Breast epithelium (tissue), 4 donors: Measurements from ENCODE around the gene ATP1A1. TPM values are rescaled to one million over a fixed set of nuclear protein-coding genes. Genes with fewer than 3 reads are reported as not detected.

Source experiments
- DNase-seq, 2 donors: peaks; one replicate each; pipeline ENCODE4 v3.0.0-alpha.2; 2019; ENCODE audit warnings: low spot score in 2 of 2
- H3K27ac ChIP-seq, 2 donors: fragments of 200-600 bp; sonication (generic) in 1 of 2; one replicate each; pipeline ENCODE4 v1.5.1; 2016 to 2019; ENCODE audit warnings: mild to moderate bottlenecking in 1 of 2
- H3K27me3 ChIP-seq, 2 donors: fragments of 200-600 bp; sonication (generic) in 1 of 2; one replicate each; pipeline versions ENCODE4 v1.5.1 to v1.6.0; 2017 to 2019; ENCODE audit warnings: control low read depth in 1 of 2, mild to moderate bottlenecking in 1 of 2
- H3K36me3 ChIP-seq: fragments of 200-600 bp; one replicate; pipeline ENCODE4 v1.5.1; 2019
- H3K4me1 ChIP-seq, 2 donors: fragments of 200-600 bp; sonication (generic); one replicate each; pipeline ENCODE4 v1.5.1; 2016 to 2019; ENCODE audit warnings: control low read depth in 1 of 2
- H3K4me3 ChIP-seq, 3 donors: fragments of 200-600 bp; sonication (generic); 1 replicate in 2 of 3; 2 replicates in 1 of 3; pipeline ENCODE4 v1.5.1; 2016 to 2019; ENCODE audit warnings: mild to moderate bottlenecking in 3 of 3, moderate library complexity in 2 of 3
- H3K9me3 ChIP-seq, 2 donors: fragments of 200-600 bp; sonication (generic) in 1 of 2; one replicate each; pipeline ENCODE4 v1.5.1; 2016 to 2019; ENCODE audit warnings: control low read depth in 1 of 2
- CTCF ChIP-seq, 3 donors: fragments of 450-650 bp; IDR thresholded peaks; one replicate each; pipeline ENCODE4 v1.5.1; 2016 to 2017; ENCODE audit warnings: antibody characterized with exemption in 3 of 3, mild to moderate bottlenecking in 3 of 3, moderate library complexity in 3 of 3
- POLR2A ChIP-seq: fragments of 450-650 bp; IDR thresholded peaks from one replicate; pipeline ENCODE4 v1.6.1; 2016; ENCODE audit warnings: antibody characterized with exemption, mild to moderate bottlenecking, moderate library complexity
- POLR2AphosphoS5 ChIP-seq, 3 donors: sonication (generic); formaldehyde crosslinking; IDR thresholded peaks; one replicate each; pipeline ENCODE4 v1.6.1; 2017; ENCODE audit warnings: antibody characterized with exemption in 3 of 3
- intact Hi-C: fragments of 100-400 bp; cut with DNase I; formaldehyde crosslinking; loops from one replicate; pipeline ENCODE4 v1.15.1; 2023; ENCODE audit warnings: low total_unique reads
- total RNA-seq, 3 donors: library from RNA; depleted of rRNA; stranded (reverse); fragments of >200 nt; gene quantifications; one replicate each; pipeline ENCODE4 v1.1.0, GENCODE V29; 2016

ATP1A1 gene
- total RNA-seq, 3 donors from 2014 or later: 235 to 423 (median 331) TPM

- intact Hi-C loops: no loop called here
- H3K27me3 ChIP-seq: no peaks in the 10 kb centered on the region
Measured at GRCh38 chr1:116340506-116341231, 32.4 kb upstream of the ATP1A1 start.

GRCh38 chr1:116343019-116343418, 30.0 kb upstream of the ATP1A1 start:
- H3K4me1 ChIP-seq: no peaks in the 10 kb centered on the region
- intact Hi-C loops: no loop called here
- DNase-seq: no peak
- no peak overlapping the region for H3K27ac ChIP-seq
- TF ChIP-seq POLR2A (no peak), POLR2AphosphoS5 (IDR thresholded peaks at IDR 0.05) (no peak), CTCF (IDR thresholded peaks at IDR 0.05) (no peak)
- no peaks in the 10 kb centered on the region for H3K27me3 ChIP-seq
- no peak overlapping the region for H3K4me3 ChIP-seq
- H3K9me3 ChIP-seq: no peaks in the 10 kb centered on the region
- H3K36me3 ChIP-seq: no peaks in the 10 kb centered on the region

More at GRCh38 chr1:116340506-116341231, 32.4 kb upstream of the ATP1A1 start:
- no peak overlapping the region for H3K27ac ChIP-seq
- no peak for DNase-seq
- TF ChIP-seq CTCF (IDR thresholded peaks at IDR 0.05) (no peak), POLR2A (no peak), POLR2AphosphoS5 (IDR thresholded peaks at IDR 0.05) (no peak)
- H3K4me1 ChIP-seq: no peaks in the 10 kb centered on the region
- no peaks in the 10 kb centered on the region for H3K9me3 ChIP-seq
- H3K4me3 ChIP-seq: no peak overlapping the region
- no peaks in the 10 kb centered on the region for H3K36me3 ChIP-seq

GRCh38 chr1:116345011-116345410, 28.0 kb upstream of the ATP1A1 start:
- H3K27me3 ChIP-seq: no peaks in the 10 kb centered on the region
- H3K27ac ChIP-seq: no peak overlapping the region
- no peaks in the 10 kb centered on the region for H3K4me1 ChIP-seq
- H3K9me3 ChIP-seq: no peaks in the 10 kb centered on the region
- intact Hi-C loops: no loop called here
- H3K4me3 ChIP-seq: no peak overlapping the region
- H3K36me3 ChIP-seq: no peaks in the 10 kb centered on the region
- TF ChIP-seq POLR2AphosphoS5 (IDR thresholded peaks at IDR 0.05) (no peak), POLR2A (no peak)
- no peak for DNase-seq

GRCh38 chr1:116345843-116346242, 27.2 kb upstream of the ATP1A1 start:
- TF ChIP-seq POLR2AphosphoS5 (IDR thresholded peaks at IDR 0.05) (no peak), CTCF (IDR thresholded peaks at IDR 0.05) (no peak), POLR2A (no peak)
- Histone ChIP-seq H3K4me1 (no peaks in the 10 kb centered on the region), H3K36me3 (no peaks in the 10 kb centered on the region), H3K27ac (no peak overlapping the region), H3K4me3 (no peak overlapping the region), H3K9me3 (no peaks in the 10 kb centered on the region), H3K27me3 (no peaks in the 10 kb centered on the region)
- intact Hi-C loops: no loop called here
- no peak for DNase-seq

- TF ChIP-seq POLR2A: no peak
- no peaks in the 10 kb centered on the region for H3K9me3 ChIP-seq
- H3K27me3 ChIP-seq: no peaks in the 10 kb centered on the region
- H3K36me3 ChIP-seq: no peaks in the 10 kb centered on the region
- H3K4me1 ChIP-seq: no peaks in the 10 kb centered on the region
- DNase-seq: peak in 1 of 2 donors; percentile 42
- intact Hi-C loops: no loop called here
- H3K27ac ChIP-seq: peak overlapping the region; percentile 50 to 67
- H3K4me3 ChIP-seq: no peak overlapping the region
Measured at GRCh38 chr1:116346943-116347673, 25.9 kb upstream of the ATP1A1 start.

- Histone ChIP-seq H3K27me3 (no peaks in the 10 kb centered on the region), H3K4me3 (no peak overlapping the region), H3K4me1 (no peaks in the 10 kb centered on the region), H3K36me3 (no peaks in the 10 kb centered on the region), H3K27ac (peak overlapping the region; percentile 50 to 67), H3K9me3 (no peaks in the 10 kb centered on the region)
- TF ChIP-seq POLR2AphosphoS5 (IDR thresholded peaks at IDR 0.05): no peak
- no peak for TF ChIP-seq CTCF (IDR thresholded peaks at IDR 0.05)
- no peak for TF ChIP-seq POLR2A
- intact Hi-C loops: no loop called here
- no peak for DNase-seq
Measured at GRCh38 chr1:116347696-116348095, 25.3 kb upstream of the ATP1A1 start.
